Natural killer cell (primary cell): ENCODE results near the gene PPP3CA. TPM values are rescaled to one million over a fixed set of nuclear protein-coding genes. Genes with fewer than 3 reads are reported as not detected.

ENCODE experiments used
- ATAC-seq, 3 donors: fragments of 150-1000 bp in 2 of 3; fragments of 200-7000 bp in 1 of 3; cut with Tn5 transposase; 1 replicate in 1 of 3; 2 replicates in 2 of 3; pipeline ENCODE4 v1.10.0; 2021; ENCODE audit warnings: mild to moderate bottlenecking in 2 of 3, moderate library complexity in 2 of 3
- DNase-seq, 2 donors: peaks; one replicate each; pipeline versions ENCODE4 v3.0.0 to v3.0.0-alpha.2; 2013 to 2021; ENCODE audit warnings: mixed read lengths in 1 of 2
- H3K27ac ChIP-seq: one replicate; pipeline ENCODE4 v1.5.1; 2013; ENCODE audit warnings: mild to moderate bottlenecking, low read length
- H3K27me3 ChIP-seq: one replicate; pipeline ENCODE4 v1.6.1; 2013; ENCODE audit warnings: low read length; ENCODE audit not compliant: control insufficient read depth, insufficient read depth
- H3K36me3 ChIP-seq: one replicate; pipeline ENCODE4 v1.6.1; 2013; ENCODE audit warnings: low read length; ENCODE audit not compliant: control insufficient read depth, insufficient read depth
- H3K4me1 ChIP-seq: one replicate; pipeline ENCODE4 v1.6.1; 2013; ENCODE audit warnings: low read length; ENCODE audit not compliant: control insufficient read depth, insufficient read depth
- H3K4me3 ChIP-seq: one replicate; pipeline ENCODE4 v1.5.1; 2013; ENCODE audit warnings: low read length
- H3K9me3 ChIP-seq: one replicate; pipeline ENCODE4 v1.6.1; 2013; ENCODE audit warnings: low read length; ENCODE audit not compliant: control insufficient read depth, insufficient read depth
- H3K27ac Mint-ChIP-seq, 2 donors: one replicate each; pipeline ENCODE4 v1.8.0; 2022; ENCODE audit warnings: mild to moderate bottlenecking in 2 of 2, mixed read lengths in 2 of 2, moderate library complexity in 1 of 2
- H3K27me3 Mint-ChIP-seq, 2 donors: one replicate each; pipeline ENCODE4 v1.8.0; 2022; ENCODE audit warnings: low read depth in 2 of 2, mixed read lengths in 2 of 2
- H3K36me3 Mint-ChIP-seq: one replicate; pipeline ENCODE4 v1.8.0; 2022; ENCODE audit warnings: mixed read lengths
- H3K4me1 Mint-ChIP-seq, 2 donors: one replicate each; pipeline ENCODE4 v1.8.0; 2022; ENCODE audit warnings: mixed read lengths in 2 of 2
- H3K4me3 Mint-ChIP-seq: one replicate; pipeline ENCODE4 v1.8.0; 2022; ENCODE audit warnings: mild to moderate bottlenecking, moderate library complexity, mixed read lengths
- H3K9me3 Mint-ChIP-seq, 2 donors: one replicate each; pipeline ENCODE4 v1.8.0; 2022; ENCODE audit warnings: mixed read lengths in 2 of 2
- CTCF ChIP-seq: fragments of 200-600 bp; IDR thresholded peaks from one replicate; pipeline ENCODE4 v1.8.0; 2022; ENCODE audit warnings: antibody characterized with exemption
- whole genome bisulfite sequencing: methylation state at CpG from one replicate; pipeline ENCODE4 v1.1.7; 2013; ENCODE audit warnings: missing lambda C conversion rate; ENCODE audit not compliant: insufficient coverage; 5-methylcytosine and 5-hydroxymethylcytosine counted together
- intact Hi-C: fragments of 100-400 bp; cut with micrococcal nuclease; formaldehyde crosslinking; loops from one replicate; pipeline ENCODE4 v1.14.2; 2022
- total RNA-seq, 4 donors: library from RNA; stranded (reverse); fragments of 120-200 nt in 1 of 4; gene quantifications; one replicate each; pipeline versions ENCODE4 v1.2.3 to v1.2.4, GENCODE V29; 2013 to 2022

PPP3CA gene
- total RNA-seq, 3 donors from 2014 or later (not counting 1 experiment from before 2014, with no cell fraction given): 53.1 to 73.1 (median 58.0) TPM

GRCh38 chr4:101037249-101037648, 310.1 kb downstream of the PPP3CA start:
- H3K9me3 Mint-ChIP-seq: no peaks in the 10 kb centered on the region
- peak overlapping the region; percentile 34 to 77 for H3K27ac Mint-ChIP-seq
- H3K4me3 Mint-ChIP-seq: peak overlapping the region; percentile 75
- no peaks in the 10 kb centered on the region for H3K27me3 Mint-ChIP-seq
- no peaks in the 10 kb centered on the region for H3K9me3 ChIP-seq
- WGBS: 98% methylated on average over 3 of the region's 3 CpGs
- TF ChIP-seq CTCF: no peak
- ATAC-seq (no peak), DNase-seq (no peak)
- H3K27me3 ChIP-seq: no peaks in the 10 kb centered on the region
- peaks cover 51 to 55% of the 10 kb centered on the region in 2 donors for H3K4me1 Mint-ChIP-seq
- H3K4me3 ChIP-seq: no peak overlapping the region
- intact Hi-C loops: no loop called here
- H3K27ac ChIP-seq: no peak overlapping the region
- no peaks in the 10 kb centered on the region for H3K36me3 Mint-ChIP-seq
- H3K36me3 ChIP-seq: no peaks in the 10 kb centered on the region
- peaks cover 18% of the 10 kb centered on the region for H3K4me1 ChIP-seq

GRCh38 chr4:101035487-101035886, 311.8 kb downstream of the PPP3CA start:
- peaks cover 45 to 51% of the 10 kb centered on the region in 2 donors for H3K4me1 Mint-ChIP-seq
- TF ChIP-seq CTCF: no peak
- H3K4me3 Mint-ChIP-seq: no peak overlapping the region
- no peaks in the 10 kb centered on the region for H3K9me3 Mint-ChIP-seq
- Histone ChIP-seq H3K27me3 (no peaks in the 10 kb centered on the region), H3K9me3 (no peaks in the 10 kb centered on the region), H3K4me1 (peaks cover 18% of the 10 kb centered on the region), H3K36me3 (peaks cover 6% of the 10 kb centered on the region), H3K4me3 (no peak overlapping the region), H3K27ac (no peak overlapping the region)
- intact Hi-C loops: no loop called here
- DNase-seq (no peak), ATAC-seq (no peak)
- peaks cover 4% of the 10 kb centered on the region for H3K36me3 Mint-ChIP-seq
- no peaks in the 10 kb centered on the region for H3K27me3 Mint-ChIP-seq
- 96% methylated on average over 2 of the region's 2 CpGs for WGBS
- peak overlapping the region; percentile 34 to 36 for H3K27ac Mint-ChIP-seq

GRCh38 chr4:101033986-101034385, 313.3 kb downstream of the PPP3CA start:
- Mint-ChIP-seq H3K27ac (peak overlapping the region; percentile 45 to 65), H3K9me3 (no peaks in the 10 kb centered on the region), H3K4me3 (no peak overlapping the region), H3K4me1 (peaks cover 46 to 51% of the 10 kb centered on the region in 2 donors), H3K27me3 (no peaks in the 10 kb centered on the region), H3K36me3 (peaks cover 10% of the 10 kb centered on the region)
- Histone ChIP-seq H3K27me3 (no peaks in the 10 kb centered on the region), H3K4me3 (no peak overlapping the region), H3K4me1 (peaks cover 13% of the 10 kb centered on the region), H3K27ac (no peak overlapping the region), H3K9me3 (no peaks in the 10 kb centered on the region), H3K36me3 (peaks cover 12% of the 10 kb centered on the region)
- DNase-seq (no peak), ATAC-seq (no peak)
- intact Hi-C loops: no loop called here
- TF ChIP-seq CTCF: no peak
- WGBS: 96% methylated on average over 3 of the region's 3 CpGs

- H3K27me3 ChIP-seq: no peaks in the 10 kb centered on the region
- H3K9me3 ChIP-seq: no peaks in the 10 kb centered on the region
- peaks cover 12% of the 10 kb centered on the region for H3K36me3 ChIP-seq
- H3K4me3 ChIP-seq: no peak overlapping the region
- WGBS: 100% methylated on average over 2 of the region's 3 CpGs
- intact Hi-C loops: no loop called here
- ATAC-seq (no peak), DNase-seq (no peak)
- H3K9me3 Mint-ChIP-seq: no peaks in the 10 kb centered on the region
- no peak overlapping the region for H3K27ac ChIP-seq
- no peaks in the 10 kb centered on the region for H3K27me3 Mint-ChIP-seq
- no peak overlapping the region for H3K27ac Mint-ChIP-seq
- H3K4me1 ChIP-seq: peaks cover 2% of the 10 kb centered on the region
- H3K4me3 Mint-ChIP-seq: no peak overlapping the region
- peaks cover 10% of the 10 kb centered on the region for H3K36me3 Mint-ChIP-seq
- no peak for TF ChIP-seq CTCF
- H3K4me1 Mint-ChIP-seq: peaks cover 35 to 43% of the 10 kb centered on the region in 2 donors
Observed at GRCh38 chr4:101032541-101032940, 314.8 kb downstream of the PPP3CA start.
